ENCODE measurements around the gene SMIM31.

Gene SMIM31

DNA sequence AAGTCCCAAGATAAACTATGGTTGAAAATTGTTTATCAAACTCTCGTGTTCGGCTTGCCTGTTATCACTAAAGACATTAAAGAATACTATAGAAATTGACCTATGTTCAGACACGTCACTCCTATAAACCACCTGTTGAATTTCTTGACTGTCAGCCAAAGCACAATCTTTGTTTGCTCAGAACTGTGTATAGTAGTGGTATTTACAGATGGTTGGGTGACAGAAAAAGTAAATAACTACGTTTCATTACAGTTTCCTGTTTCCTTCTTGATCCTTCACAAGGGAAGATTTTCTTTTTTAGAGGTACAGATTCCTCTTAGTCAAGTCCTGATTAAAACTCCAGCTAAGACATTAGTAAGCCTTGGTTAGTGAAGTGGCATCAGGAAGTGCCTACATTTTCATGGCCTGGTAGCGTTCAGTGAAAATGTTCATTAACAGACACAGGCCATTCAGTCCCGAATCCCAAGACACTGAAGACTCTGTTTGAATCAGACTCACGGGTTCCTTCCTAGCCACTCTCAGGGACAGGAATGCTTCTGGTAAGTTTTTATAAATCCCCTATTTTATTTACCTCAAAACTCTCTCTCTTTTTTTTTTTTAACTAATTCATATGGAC is at the start of gene SMIM31:
TSS of gene SMIM31 (plus strand) at position 259 of the 616 bp plus-strand sequence. CDS start 16,313 bp downstream, outside the sequence.
- no peak for DNase-seq

- DNase-seq: no peak
These were observed 47.3 kb upstream of the SMIM31 start for GRCh38 chr4:164706675-164707074.

DNA sequence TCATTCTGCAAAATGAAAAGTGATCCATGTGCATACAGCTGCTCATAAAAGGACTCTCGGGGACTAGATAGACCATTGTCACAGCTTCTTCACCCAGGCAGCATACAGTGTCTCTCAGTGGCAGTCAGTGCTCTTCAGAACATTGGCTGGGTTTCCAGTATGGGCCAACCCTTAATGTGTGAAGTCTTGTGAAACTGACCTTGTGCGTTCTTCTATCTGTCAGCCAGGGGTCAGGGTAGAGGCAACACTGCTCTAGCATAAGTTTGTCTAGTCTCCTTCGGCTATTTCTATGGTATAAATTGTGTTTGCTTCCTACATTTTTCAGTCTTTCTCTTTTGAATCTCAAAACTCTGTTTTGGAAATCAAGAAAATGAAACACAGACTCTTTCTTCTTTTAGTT is 37.0 kb upstream of the SMIM31 start:
- no peak for DNase-seq

DNA sequence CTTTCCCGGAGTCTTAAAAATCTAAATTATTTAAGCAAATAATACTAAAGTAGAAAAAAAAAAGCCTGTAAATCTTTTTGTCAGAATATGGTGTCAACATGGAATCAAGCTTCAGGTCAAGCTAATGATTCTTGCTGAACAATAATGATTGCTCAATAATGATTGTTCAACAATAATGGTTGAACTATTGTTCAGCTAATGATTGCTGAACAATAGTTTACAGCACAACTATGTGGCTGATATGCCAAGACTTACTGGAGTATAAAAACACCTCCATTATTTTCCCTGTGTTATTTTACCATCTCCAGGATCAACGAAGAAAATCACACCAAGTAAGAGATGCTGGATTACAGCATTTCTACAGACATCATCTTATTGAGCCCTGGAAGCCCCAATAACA is 35.1 kb upstream of the SMIM31 start:
- DNase-seq: no peak

DNA sequence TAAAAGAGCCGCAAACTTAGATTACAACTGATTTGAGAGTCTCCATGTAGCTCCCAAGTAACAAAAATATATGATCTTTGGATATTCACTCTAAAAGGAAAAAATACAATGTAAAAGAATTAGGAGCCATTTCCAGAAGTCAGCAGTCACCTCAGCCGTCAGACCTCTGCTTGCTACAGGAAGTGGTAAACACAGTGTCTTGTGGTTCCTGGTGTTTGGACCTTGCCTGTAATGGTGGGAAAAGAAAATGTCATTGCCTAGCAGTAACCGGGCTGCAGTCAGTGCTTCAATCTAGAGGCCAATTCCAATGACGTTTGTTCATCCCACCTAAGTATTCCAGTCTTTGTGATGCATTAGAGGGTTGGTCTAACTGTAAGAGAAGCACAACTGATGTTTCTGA is 28.9 kb upstream of the SMIM31 start:
- DNase-seq: no peak

DNA sequence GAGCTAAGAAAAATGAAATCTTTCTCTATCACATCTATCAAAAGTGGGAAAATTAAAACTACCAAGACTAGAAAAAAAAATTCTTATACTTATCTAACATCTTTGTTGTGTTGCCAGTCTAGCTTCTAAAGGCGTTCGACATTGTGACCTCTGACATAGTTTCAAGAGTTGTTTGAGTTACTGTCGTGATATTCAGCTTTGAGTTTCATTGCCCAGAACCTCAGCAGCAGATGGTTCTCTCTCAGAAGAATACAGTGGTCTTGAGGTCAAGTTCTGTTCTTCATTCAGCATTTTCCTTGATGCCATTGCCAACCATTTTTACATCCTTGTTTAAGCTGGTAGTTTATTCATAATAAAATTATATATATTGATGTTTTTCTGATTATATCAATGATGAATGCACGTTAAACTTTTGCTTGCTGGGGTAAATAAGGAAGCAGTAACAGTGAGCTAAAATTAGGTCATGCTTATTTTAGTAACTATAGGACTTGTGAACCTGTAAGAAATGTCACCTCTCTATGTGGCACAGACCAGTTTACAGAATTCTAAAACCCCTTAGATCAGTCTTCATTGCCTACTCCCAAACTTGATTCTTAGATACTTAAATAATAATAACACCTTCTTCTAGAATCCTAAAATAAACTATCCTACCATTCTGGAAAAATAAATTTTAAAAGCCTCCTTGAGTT is 23.1 kb upstream of the SMIM31 start:
- no peak for DNase-seq

DNA sequence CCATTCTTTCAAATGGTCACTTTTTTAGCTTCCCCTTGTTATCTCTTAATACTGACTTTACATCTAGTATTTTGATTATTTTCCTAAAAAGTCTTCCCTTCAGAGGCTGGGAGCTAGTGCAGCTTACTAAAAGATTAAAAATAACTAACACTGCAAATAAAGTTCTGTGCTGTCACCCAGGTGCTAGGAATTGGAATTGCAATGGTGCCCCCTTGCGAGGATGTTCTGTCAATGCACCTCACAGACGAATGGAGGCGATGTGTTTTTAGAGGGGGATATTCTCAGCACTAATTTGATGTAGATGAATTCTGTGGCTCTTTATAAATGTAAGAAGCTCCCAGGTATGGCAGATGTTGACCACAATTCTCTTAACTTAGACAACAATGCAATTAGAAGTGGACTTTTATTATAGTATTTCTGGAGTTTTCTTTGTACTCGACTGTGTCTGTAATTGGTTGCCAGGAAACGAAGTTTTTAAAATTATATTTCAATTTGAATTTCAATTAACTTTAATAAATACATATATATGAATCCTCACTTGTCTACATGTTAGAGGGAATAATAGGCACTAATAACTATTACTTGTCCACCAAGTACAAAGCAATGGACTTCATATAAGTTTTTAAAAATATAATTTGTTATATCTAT is 22.0 kb upstream of the SMIM31 start:
- DNase-seq: peak; percentile 40

DNA sequence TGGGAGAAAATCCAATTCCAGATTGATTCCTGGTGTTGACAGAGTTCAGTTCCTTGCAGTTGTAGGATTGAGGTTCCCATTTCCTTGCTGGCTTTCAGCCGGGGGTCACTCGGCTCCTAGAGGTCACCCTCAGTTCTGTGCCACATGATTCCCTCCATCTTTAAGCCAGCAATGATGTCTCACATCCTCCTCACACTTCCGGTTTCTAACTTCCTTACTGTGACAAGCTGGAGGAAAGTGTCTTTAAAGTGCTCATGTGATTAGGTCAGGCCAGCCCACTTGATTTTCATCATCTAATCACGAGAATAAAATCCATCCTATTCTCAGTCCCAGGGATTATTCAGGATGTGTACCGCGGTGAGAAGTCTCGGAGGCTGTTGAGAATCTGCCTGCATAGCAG is 19.4 kb upstream of the SMIM31 start:
- no peak for DNase-seq

DNA sequence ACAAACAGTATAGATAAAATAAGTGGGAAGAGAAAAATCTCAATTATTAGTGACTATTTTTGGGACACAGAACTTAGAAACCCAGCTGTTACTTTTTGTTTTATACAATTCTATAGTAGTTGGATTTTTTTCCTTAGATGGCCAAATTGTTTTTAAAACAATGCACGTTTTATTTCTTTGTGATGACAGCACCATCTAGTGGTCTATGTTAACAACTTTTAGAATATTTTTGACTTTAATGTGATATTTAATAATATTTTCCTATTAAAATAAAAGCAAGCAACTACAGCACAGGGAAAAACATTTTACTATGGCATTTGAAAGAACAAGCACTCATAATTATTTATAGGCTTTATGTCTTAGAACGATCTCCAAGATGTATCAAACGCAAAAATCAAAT is 5.6 kb upstream of the SMIM31 start:
- DNase-seq: no peak

DNA sequence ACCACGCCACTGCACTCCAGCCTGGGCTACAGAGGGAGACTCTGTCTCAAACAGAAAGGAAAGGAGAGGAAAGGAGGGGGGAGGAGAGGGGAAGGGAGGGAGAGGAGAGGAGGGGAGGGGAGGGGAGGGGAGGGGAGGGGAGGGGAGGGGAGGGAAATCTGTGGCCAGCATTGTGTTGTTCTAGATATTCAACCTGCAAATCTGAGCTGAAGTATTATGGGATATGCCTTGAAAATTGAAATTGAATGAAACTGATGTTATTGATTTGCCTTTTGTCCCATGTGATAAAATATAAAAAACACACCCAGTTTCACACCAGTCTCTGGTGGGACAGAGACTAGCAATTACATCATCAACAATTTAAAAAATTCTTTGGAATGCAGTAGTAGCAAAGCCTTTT is 1.5 kb downstream of the SMIM31 start:
- no peak for DNase-seq

GRCh38 chr4:164756686-164757085 is 2.8 kb downstream of the SMIM31 start:
- DNase-seq: no peak

GRCh38 chr4:164761241-164761640 is 7.3 kb downstream of the SMIM31 start:
- no peak for DNase-seq

DNA sequence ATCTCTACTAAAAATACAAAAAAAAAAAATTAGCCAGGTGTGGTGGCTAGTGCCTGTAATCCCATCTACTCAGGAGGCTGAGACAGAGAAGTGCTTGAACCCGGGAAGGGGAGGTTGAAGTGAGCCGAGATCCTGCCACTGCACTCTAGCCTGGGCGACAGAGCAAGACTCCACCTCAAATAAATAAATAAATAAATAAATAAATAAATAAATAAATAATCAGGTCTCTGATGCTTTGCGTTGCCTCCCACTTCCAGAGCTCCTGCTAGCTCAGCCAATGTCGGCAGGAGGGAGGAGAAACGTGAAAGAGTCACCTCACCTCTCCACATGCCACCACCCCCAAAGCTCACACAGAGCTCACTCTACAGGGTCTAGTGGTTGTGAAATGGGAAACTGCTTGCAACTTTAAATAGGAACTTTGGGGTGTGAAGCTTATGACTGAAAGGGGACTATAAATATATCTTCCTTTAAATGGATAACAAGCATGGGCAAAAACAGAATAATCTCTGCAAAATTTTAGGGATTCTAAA is 7.9 kb downstream of the SMIM31 start:
- no peak for DNase-seq

DNA sequence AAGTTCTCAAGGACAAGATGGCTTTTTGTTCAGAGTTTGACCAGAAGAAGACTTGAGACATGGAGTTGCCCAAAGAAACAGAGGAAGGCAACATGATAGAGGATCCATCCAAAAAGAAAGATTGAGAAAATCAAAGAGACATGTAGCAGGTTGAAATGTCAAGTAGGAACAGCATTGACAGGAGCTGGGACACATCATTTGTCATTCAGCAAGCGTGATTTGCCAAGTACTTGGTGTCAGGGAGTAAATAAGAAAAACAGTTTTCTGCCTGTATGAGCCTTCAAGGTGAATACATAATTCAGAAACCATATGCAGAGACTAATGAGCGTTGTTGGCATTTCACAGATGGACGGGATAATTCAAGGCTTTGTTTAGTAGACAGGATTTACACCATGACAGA is 11.2 kb downstream of the SMIM31 start:
- no peak for DNase-seq

- no peak for DNase-seq
These were observed 11.9 kb downstream of the SMIM31 start for GRCh38 chr4:164765833-164766232.

DNA sequence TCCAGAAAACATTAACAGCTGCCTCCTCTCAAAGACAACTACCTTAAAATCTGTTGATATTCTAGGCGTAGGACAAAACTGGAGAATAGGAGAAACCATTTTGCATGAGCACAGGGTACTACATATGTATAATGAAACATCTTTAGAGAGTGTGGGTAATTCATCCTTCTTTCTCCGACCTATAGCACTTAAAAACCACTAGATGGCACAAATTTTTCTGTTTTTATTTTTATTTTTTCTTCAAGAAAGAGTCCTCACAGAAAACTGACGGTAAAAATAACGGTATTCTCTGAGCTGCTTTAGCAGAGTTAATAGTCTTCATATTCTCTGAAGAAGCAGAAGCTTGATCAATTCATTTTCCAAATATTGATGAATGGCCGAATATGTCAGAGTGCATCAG is 14.6 kb downstream of the SMIM31 start:
- DNase-seq: no peak

GRCh38 chr4:164770010-164770724 is 16.2 kb downstream of the SMIM31 start:
- no peak for DNase-seq

- DNase-seq: no peak
These were observed 17.2 kb downstream of the SMIM31 start for GRCh38 chr4:164771088-164771487.

- no peak for DNase-seq
These were observed 18.1 kb downstream of the SMIM31 start for GRCh38 chr4:164772076-164772475.

DNA sequence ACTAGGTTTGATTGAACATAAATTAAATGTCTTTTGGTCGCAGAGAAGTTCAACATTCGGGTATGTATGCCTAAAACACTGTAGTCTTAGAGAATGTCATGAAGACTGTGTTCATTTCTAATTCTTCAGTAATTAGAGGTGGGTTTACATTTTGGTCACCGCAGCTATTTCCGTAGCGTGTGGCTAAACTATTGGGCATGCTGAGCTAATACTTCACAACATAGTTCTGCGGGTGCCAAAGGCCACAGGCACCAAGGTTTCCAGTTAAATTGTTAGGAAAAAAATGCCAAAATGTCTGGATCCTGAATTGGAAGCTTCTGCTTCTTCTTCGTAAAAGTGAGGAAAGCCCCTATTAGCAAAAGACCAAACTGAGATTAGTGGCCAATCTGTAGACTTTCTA is 25.1 kb downstream of the SMIM31 start:
- no peak for DNase-seq

- DNase-seq: no peak
These were observed 25.9 kb downstream of the SMIM31 start for GRCh38 chr4:164779811-164780216.

GRCh38 chr4:164780839-164781238 is 26.9 kb downstream of the SMIM31 start:
- DNase-seq: no peak

GRCh38 chr4:164783976-164784375 is 30.0 kb downstream of the SMIM31 start:
- DNase-seq: no peak

Measured in CD4-positive, alpha-beta T cell treated with Interleukin-6 for 4 hours (primary cell).